Parathyroid adenoma (tissue), 2 donors: ENCODE results near the gene GABRG3.

ENCODE experiments used
- H2AFZ ChIP-seq: fragments of 300-600 bp; sonication (generic); one replicate; pipeline ENCODE4 v1.7.0; 2017; ENCODE audit warnings: antibody characterized with exemption, mild to moderate bottlenecking
- H3K27ac ChIP-seq: fragments of 300-600 bp; sonication (generic); one replicate; pipeline ENCODE4 v1.7.0; 2017
- H3K27me3 ChIP-seq: fragments of 300-600 bp; sonication (generic); one replicate; pipeline ENCODE4 v1.7.0; 2017; ENCODE audit warnings: low read length; ENCODE audit not compliant: control insufficient read depth, insufficient read depth
- H3K36me3 ChIP-seq: fragments of 300-600 bp; sonication (generic); one replicate; pipeline ENCODE4 v1.7.0; 2017; ENCODE audit warnings: low read length; ENCODE audit not compliant: control insufficient read depth, insufficient read depth
- H3K4me1 ChIP-seq: fragments of 300-600 bp; sonication (generic); one replicate; pipeline ENCODE4 v1.7.0; 2017; ENCODE audit warnings: control low read depth
- H3K4me2 ChIP-seq: fragments of 300-600 bp; sonication (generic); one replicate; pipeline ENCODE4 v1.7.0; 2017; ENCODE audit warnings: low read length
- H3K4me3 ChIP-seq: fragments of 300-600 bp; sonication (generic); one replicate; pipeline ENCODE4 v1.7.0; 2017; ENCODE audit warnings: low read depth, low read length
- H3K79me2 ChIP-seq: fragments of 300-600 bp; sonication (generic); one replicate; pipeline ENCODE4 v1.7.0; 2017; ENCODE audit warnings: control low read depth
- H3K9ac ChIP-seq: fragments of 300-600 bp; sonication (generic); one replicate; pipeline ENCODE4 v1.7.0; 2017; ENCODE audit warnings: mild to moderate bottlenecking
- H3K9me3 ChIP-seq: fragments of 300-600 bp; sonication (generic); one replicate; pipeline ENCODE4 v1.7.0; 2017; ENCODE audit warnings: low read length; ENCODE audit not compliant: control insufficient read depth
- CTCF ChIP-seq: fragments of 300-600 bp; sonication (generic); IDR thresholded peaks from one replicate; pipeline ENCODE4 v1.7.0; 2017; ENCODE audit warnings: antibody characterized with exemption, mild to moderate bottlenecking
- donor health status: primary hyperparathyroidism.

GABRG3 gene

GRCh38 chr15:27483124-27483523 lies 512.1 kb downstream of the GABRG3 start:
- no peak overlapping the region for H2AFZ ChIP-seq
- H3K79me2 ChIP-seq, result no peaks in the 10 kb centered on the region
- H3K4me3 ChIP-seq, result no peak overlapping the region
- no peak overlapping the region for H3K4me2 ChIP-seq
- no peak for TF ChIP-seq CTCF
- H3K27ac ChIP-seq, result no peak overlapping the region
- H3K27me3 ChIP-seq, result no peaks in the 10 kb centered on the region
- no peaks in the 10 kb centered on the region for H3K4me1 ChIP-seq
- H3K36me3 ChIP-seq, result no peaks in the 10 kb centered on the region
- H3K9me3 ChIP-seq, result no peaks in the 10 kb centered on the region
- H3K9ac ChIP-seq, result no peak overlapping the region

GRCh38 chr15:27485265-27485664 lies 514.3 kb downstream of the GABRG3 start:
- no peak overlapping the region for H2AFZ ChIP-seq

GRCh38 chr15:27486051-27486450 lies 515.1 kb downstream of the GABRG3 start:
- no peaks in the 10 kb centered on the region for H3K36me3 ChIP-seq
- no peak for TF ChIP-seq CTCF
- no peaks in the 10 kb centered on the region for H3K4me1 ChIP-seq
- no peaks in the 10 kb centered on the region for H3K79me2 ChIP-seq
- H3K4me3 ChIP-seq, result no peak overlapping the region
- H3K27ac ChIP-seq, result no peak overlapping the region
- no peak overlapping the region for H2AFZ ChIP-seq
- no peaks in the 10 kb centered on the region for H3K9me3 ChIP-seq
- H3K27me3 ChIP-seq, result no peaks in the 10 kb centered on the region
- H3K9ac ChIP-seq, result no peak overlapping the region
- no peak overlapping the region for H3K4me2 ChIP-seq

More at GRCh38 chr15:27485265-27485664, 514.3 kb downstream of the GABRG3 start:
- Histone ChIP-seq H3K9me3 (no peaks in the 10 kb centered on the region), H3K79me2 (no peaks in the 10 kb centered on the region), H3K36me3 (no peaks in the 10 kb centered on the region), H3K4me2 (no peak overlapping the region), H3K4me1 (no peaks in the 10 kb centered on the region), H3K9ac (no peak overlapping the region), H3K27me3 (no peaks in the 10 kb centered on the region), H3K4me3 (no peak overlapping the region), H3K27ac (no peak overlapping the region)
- TF ChIP-seq CTCF, result no peak

GRCh38 chr15:27486683-27487647 lies 516.0 kb downstream of the GABRG3 start:
- Histone ChIP-seq H3K9me3 (no peaks in the 10 kb centered on the region), H3K27me3 (no peaks in the 10 kb centered on the region), H3K4me2 (no peak overlapping the region), H3K9ac (no peak overlapping the region), H2AFZ (no peak overlapping the region), H3K27ac (no peak overlapping the region), H3K79me2 (no peaks in the 10 kb centered on the region), H3K4me3 (no peak overlapping the region), H3K36me3 (no peaks in the 10 kb centered on the region), H3K4me1 (no peaks in the 10 kb centered on the region)
- TF ChIP-seq CTCF, result no peak
